OCI-LY3 (cell line): ENCODE measurements around the gene TCAF1.
"Not testable (repeated sequence)": the region's sequence is repeated elsewhere in the genome, so short reads cannot be mapped to it uniquely, and the experiment has no call there.

Experiments used
- H2AFZ ChIP-seq: fragments of 200-600, 300-600 bp; shearing (Covaris generic); 2 replicates; pipeline ENCODE4 v1.6.0; 2014; ENCODE audit warnings: antibody characterized with exemption, low read depth, low read length
- H3K27ac ChIP-seq: fragments of 200-600, 300-600 bp; sonication (generic); 2 replicates; pipeline ENCODE4 v1.5.1; 2014; ENCODE audit warnings: mild to moderate bottlenecking, low read length, moderate library complexity, mixed read lengths
- H3K27me3 ChIP-seq: fragments of 200-600, 300-600 bp; sonication (generic); 2 replicates; pipeline ENCODE4 v1.6.1; 2014; ENCODE audit warnings: low read depth, low read length, mixed read lengths
- H3K36me3 ChIP-seq: fragments of 200-600, 300-600 bp; sonication (generic); replicated peaks from 2 replicates; pipeline ENCODE3; 2014; ENCODE audit warnings: low read depth, low read length, mixed read lengths
- H3K4me1 ChIP-seq: fragments of 300-600, 200-600 bp; sonication (generic); 2 replicates; pipeline ENCODE4 v1.6.1; 2014; ENCODE audit warnings: low read length, mixed read lengths
- H3K4me2 ChIP-seq: fragments of 200-600, 300-600 bp; sonication (generic); 2 replicates; pipeline ENCODE4 v1.6.1; 2014; ENCODE audit warnings: low read length, mixed read lengths
- H3K4me3 ChIP-seq: fragments of 300-600, 200-600 bp; sonication (generic); 2 replicates; pipeline ENCODE4 v1.5.1; 2014; ENCODE audit warnings: antibody characterized with exemption, mild to moderate bottlenecking, low read length, moderate library complexity
- H3K79me2 ChIP-seq: fragments of 300-600, 200-600 bp; shearing (Covaris generic); 2 replicates; pipeline ENCODE4 v1.6.1; 2014; ENCODE audit warnings: mild to moderate bottlenecking, low read length, mixed read lengths
- H3K9ac ChIP-seq: fragments of 300-600, 200-600 bp; shearing (Covaris generic); 2 replicates; pipeline ENCODE4 v1.6.0; 2014; ENCODE audit warnings: mild to moderate bottlenecking, low read length, moderate library complexity
- H3K9me3 ChIP-seq: fragments of 200-600, 300-600 bp; shearing (Covaris generic); 2 replicates; pipeline ENCODE4 v1.6.1; 2014; ENCODE audit warnings: low read length, mixed read lengths; ENCODE audit not compliant: insufficient read depth
- H4K20me1 ChIP-seq: fragments of 200-600, 300-600 bp; sonication (generic); 2 replicates; pipeline ENCODE4 v1.6.1; 2016; ENCODE audit warnings: low read length, mixed read lengths; ENCODE audit not compliant: insufficient read depth
- EZH2phosphoT487 ChIP-seq: fragments of 200-600 bp; shearing (Covaris generic); IDR thresholded peaks from 2 replicates; pipeline ENCODE4 v1.6.1; 2018; ENCODE audit warnings: antibody characterized with exemption, mixed run types, low read depth
- TF ChIP-seq, protein P1 (sequence below): fragments of 200-600, 300-600 bp; sonication (generic); IDR thresholded peaks from 2 replicates; pipeline ENCODE4 v1.5.1; 2014; ENCODE audit warnings: antibody characterized with exemption, low read length, low read depth

The TCAF1 gene

DNA sequence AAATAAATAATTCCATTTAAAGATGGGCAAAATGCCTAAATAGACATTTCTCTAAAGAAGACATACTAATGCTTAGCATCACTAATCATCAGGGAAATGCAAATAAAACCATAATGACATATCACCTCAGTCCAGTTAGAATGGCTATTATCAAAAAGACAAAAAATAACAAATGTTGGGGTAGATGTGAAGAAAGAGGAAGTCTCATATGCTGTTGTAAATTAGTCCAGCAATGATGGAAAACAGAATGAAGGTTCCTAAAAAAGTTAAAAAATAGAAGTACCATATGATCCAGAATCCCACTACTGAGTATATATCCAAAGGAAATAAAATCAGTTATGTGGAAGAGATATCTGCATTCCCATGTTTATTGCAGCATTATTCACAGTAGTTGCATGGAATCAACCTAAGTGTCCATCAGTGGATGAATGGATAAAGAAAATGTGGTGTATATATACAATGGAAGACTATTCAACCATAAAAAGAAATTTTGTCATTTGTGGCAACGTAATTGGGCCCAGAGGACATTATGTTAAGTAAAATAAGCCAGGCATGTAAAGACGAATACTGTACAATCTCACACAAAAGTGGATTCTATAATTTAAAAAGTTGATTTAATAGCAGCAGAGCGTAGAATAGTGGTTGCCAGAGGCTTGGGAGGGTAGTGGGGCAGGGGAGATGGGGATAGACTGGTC is 52.0 kb downstream of the TCAF1 start:
- no peaks in the 10 kb centered on the region for H3K4me1 ChIP-seq
- H3K36me3 ChIP-seq = peaks cover 36% of the 10 kb centered on the region
- no peaks in the 10 kb centered on the region for H3K27me3 ChIP-seq
- H3K9ac ChIP-seq = no peak overlapping the region
- no peak overlapping the region for H3K4me3 ChIP-seq
- no peak for TF ChIP-seq EZH2phosphoT487
- TF ChIP-seq, protein P1, sequence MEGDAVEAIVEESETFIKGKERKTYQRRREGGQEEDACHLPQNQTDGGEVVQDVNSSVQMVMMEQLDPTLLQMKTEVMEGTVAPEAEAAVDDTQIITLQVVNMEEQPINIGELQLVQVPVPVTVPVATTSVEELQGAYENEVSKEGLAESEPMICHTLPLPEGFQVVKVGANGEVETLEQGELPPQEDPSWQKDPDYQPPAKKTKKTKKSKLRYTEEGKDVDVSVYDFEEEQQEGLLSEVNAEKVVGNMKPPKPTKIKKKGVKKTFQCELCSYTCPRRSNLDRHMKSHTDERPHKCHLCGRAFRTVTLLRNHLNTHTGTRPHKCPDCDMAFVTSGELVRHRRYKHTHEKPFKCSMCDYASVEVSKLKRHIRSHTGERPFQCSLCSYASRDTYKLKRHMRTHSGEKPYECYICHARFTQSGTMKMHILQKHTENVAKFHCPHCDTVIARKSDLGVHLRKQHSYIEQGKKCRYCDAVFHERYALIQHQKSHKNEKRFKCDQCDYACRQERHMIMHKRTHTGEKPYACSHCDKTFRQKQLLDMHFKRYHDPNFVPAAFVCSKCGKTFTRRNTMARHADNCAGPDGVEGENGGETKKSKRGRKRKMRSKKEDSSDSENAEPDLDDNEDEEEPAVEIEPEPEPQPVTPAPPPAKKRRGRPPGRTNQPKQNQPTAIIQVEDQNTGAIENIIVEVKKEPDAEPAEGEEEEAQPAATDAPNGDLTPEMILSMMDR = no peak
- H3K27ac ChIP-seq = no peak overlapping the region
- no peaks in the 10 kb centered on the region for H4K20me1 ChIP-seq
- H2AFZ ChIP-seq = no peak overlapping the region
- peaks cover 34% of the 10 kb centered on the region; the same call in 1 of the 2 replicates for H3K9me3 ChIP-seq
- H3K4me2 ChIP-seq = no peak overlapping the region
- H3K79me2 ChIP-seq = no peaks in the 10 kb centered on the region

DNA sequence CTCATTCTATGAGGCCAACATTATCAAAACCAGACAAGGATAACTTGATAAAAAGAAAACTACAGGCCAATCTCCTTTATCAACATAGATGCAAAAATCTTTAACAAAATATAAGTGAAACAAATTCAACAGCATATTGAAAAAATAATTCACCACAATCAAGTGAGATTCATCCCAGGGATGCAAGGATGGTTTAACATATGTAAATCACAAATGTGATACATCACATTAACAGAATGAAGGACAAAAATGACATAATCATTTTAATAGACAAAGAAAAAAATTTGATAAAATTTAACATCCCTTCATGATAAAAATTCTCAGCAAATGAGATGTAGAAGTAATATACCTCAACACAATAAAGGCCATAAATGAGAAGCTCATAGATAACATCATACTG is 53.8 kb downstream of the TCAF1 start:
- H3K36me3 ChIP-seq = peaks cover 36% of the 10 kb centered on the region
- H3K27me3 ChIP-seq = no peaks in the 10 kb centered on the region
- no peak overlapping the region for H3K9ac ChIP-seq
- TF ChIP-seq, protein P1 = no peak
- TF ChIP-seq EZH2phosphoT487 = no peak
- H2AFZ ChIP-seq = no peak overlapping the region
- H4K20me1 ChIP-seq = no peaks in the 10 kb centered on the region
- H3K4me3 ChIP-seq = no peak overlapping the region
- H3K9me3 ChIP-seq = peaks cover 34% of the 10 kb centered on the region; the same call in 1 of the 2 replicates
- H3K4me2 ChIP-seq = no peak overlapping the region
- no peak overlapping the region for H3K27ac ChIP-seq
- H3K4me1 ChIP-seq = no peaks in the 10 kb centered on the region
- H3K79me2 ChIP-seq = no peaks in the 10 kb centered on the region

DNA sequence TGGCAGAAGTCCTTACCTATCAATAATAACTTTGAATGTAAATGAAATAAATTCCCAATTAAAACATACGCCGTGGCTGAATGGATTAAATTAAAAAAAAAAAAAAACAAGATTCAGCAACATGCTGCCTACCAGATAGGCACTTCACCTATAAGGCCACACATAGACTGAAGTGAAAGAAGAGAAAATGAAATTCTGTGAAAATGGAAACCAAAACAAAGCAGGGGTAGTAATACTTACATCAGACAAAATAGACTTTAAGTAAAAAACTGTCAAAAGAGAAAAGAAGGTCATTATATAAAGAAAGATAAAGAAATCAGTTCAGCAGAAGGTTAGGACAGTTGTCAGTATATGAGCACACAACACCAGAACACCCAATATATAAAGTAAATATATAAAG is 55.3 kb downstream of the TCAF1 start:
- H3K27ac ChIP-seq = no peak overlapping the region
- H3K9ac ChIP-seq = no peak overlapping the region
- no peaks in the 10 kb centered on the region for H3K4me1 ChIP-seq
- H2AFZ ChIP-seq = no peak overlapping the region
- no peaks in the 10 kb centered on the region for H3K27me3 ChIP-seq
- no peak overlapping the region for H3K4me2 ChIP-seq
- no peaks in the 10 kb centered on the region for H4K20me1 ChIP-seq
- no peak for TF ChIP-seq EZH2phosphoT487
- TF ChIP-seq, protein P1 = no peak
- H3K36me3 ChIP-seq = peaks cover 36% of the 10 kb centered on the region
- no peaks in the 10 kb centered on the region for H3K79me2 ChIP-seq
- peaks cover 34% of the 10 kb centered on the region; the same call in 1 of the 2 replicates for H3K9me3 ChIP-seq
- no peak overlapping the region for H3K4me3 ChIP-seq

DNA sequence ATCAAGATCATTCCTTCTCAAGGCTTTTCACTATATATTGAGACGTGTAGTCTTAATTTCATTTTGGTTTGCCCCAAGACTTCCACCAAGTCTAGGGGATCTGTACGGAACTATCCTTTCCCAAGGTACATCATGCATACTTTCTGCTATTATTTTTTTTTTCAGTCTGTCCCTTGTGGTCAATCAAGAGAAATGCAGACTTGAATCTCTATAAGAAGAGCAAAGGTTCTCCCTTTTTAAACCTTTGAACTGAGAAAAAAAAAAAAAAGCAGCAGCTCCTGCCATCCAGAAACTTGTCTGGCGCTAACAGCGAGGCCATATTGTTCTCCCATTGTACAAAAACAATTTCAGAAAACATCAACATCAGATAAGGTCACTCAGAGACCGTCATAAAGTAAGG is 60.3 kb downstream of the TCAF1 start:
- not testable (repeated sequence) for H3K36me3 ChIP-seq, H3K79me2 ChIP-seq, H3K4me2 ChIP-seq, H3K4me3 ChIP-seq, H3K4me1 ChIP-seq, H3K9ac ChIP-seq, H3K9me3 ChIP-seq, H4K20me1 ChIP-seq, H3K27ac ChIP-seq, H2AFZ ChIP-seq, H3K27me3 ChIP-seq

DNA sequence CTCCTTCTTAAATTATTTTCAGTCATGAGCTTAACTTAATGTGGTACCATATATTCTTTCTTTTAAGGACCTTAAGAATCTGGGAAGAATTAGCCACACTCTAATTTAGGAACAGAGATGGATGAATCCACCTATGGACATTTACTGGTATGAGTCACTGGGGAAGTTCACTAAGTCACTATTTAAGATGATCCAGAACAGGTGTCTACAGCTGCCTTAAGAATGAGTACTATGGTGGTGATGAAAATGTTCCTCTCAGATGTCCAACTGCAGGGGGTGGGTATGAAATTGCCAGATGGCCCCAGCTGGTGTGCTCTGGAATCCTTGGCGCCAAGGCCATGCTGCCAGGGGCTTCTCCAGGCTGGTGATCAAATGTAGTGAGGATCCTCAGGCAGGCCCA is 61.9 kb downstream of the TCAF1 start:
- not testable (repeated sequence) for H3K36me3 ChIP-seq, H3K4me2 ChIP-seq, H3K27ac ChIP-seq, H3K9ac ChIP-seq, H3K4me1 ChIP-seq, H2AFZ ChIP-seq, H3K9me3 ChIP-seq, H3K79me2 ChIP-seq, H3K4me3 ChIP-seq, H3K27me3 ChIP-seq, H4K20me1 ChIP-seq

DNA sequence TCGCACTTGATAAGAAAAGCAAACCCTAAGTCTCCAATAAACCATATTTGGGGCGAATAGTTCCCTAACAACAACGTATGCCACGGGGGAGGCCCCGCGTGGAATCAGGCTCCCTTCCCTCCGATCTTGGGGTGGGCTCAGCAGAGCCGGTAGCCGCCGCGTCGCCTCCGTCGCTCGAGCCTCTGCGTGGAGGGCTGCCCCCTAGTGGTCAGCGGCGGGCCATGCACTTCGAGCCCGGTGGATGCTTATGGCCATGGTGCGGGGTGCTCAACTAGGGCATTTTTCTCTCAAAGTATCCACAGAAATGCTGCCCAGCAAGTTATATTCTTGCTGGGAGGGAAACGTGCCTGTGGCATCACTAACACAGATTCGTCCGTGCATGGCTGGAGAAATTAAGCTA is 64.8 kb downstream of the TCAF1 start:
- Histone ChIP-seq H3K9ac (peak overlapping the region; percentile 50; the same call in 1 of the 2 replicates), H3K4me3 (peak overlapping the region; percentile 66), H3K27ac (peak overlapping the region; percentile 61)
- not testable (repeated sequence) for H3K79me2 ChIP-seq, H2AFZ ChIP-seq, H3K9me3 ChIP-seq, H3K27me3 ChIP-seq, H3K4me1 ChIP-seq, H4K20me1 ChIP-seq, H3K4me2 ChIP-seq, H3K36me3 ChIP-seq

DNA sequence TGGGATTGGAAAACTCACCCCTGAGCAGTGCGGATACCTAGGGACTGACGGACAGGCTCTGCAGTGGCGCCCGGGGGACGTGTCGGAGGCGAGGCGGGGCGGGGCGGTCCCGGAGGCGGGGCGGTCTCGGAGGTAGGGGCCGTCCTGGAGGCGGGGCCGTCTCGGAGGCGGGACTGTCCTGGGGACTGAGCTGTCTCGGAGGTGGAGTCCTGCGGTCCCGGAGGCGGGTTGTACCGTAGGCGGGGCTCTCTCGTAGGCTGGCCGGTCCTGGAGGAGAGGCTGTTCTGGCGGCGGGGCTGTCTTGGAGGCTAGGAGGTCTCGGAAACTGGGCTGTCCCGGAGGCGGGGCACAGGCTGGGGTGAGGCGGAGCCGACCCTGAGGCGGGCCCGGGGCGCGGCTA is 65.4 kb downstream of the TCAF1 start:
- not testable (repeated sequence) for H3K27me3 ChIP-seq, H3K4me2 ChIP-seq, H3K9ac ChIP-seq, H3K79me2 ChIP-seq, H2AFZ ChIP-seq, H4K20me1 ChIP-seq, H3K9me3 ChIP-seq, H3K36me3 ChIP-seq, H3K4me1 ChIP-seq
- Histone ChIP-seq H3K27ac (peak overlapping the region; percentile 62), H3K4me3 (peak overlapping the region; percentile 62; the same call in 1 of the 2 replicates)
